TTC549 (cell line): ENCODE data around the gene PRTG.
"Not testable (repeated sequence)": the region's sequence is repeated elsewhere in the genome, so short reads cannot be mapped to it uniquely, and the experiment has no call there.

Experiments
- FAIRE-seq: peaks from 2 replicates; lab custom pipeline; 2012; peaks lifted over from hg19 to GRCh38; lab: Jason Lieb, UNC

The PRTG gene

DNA sequence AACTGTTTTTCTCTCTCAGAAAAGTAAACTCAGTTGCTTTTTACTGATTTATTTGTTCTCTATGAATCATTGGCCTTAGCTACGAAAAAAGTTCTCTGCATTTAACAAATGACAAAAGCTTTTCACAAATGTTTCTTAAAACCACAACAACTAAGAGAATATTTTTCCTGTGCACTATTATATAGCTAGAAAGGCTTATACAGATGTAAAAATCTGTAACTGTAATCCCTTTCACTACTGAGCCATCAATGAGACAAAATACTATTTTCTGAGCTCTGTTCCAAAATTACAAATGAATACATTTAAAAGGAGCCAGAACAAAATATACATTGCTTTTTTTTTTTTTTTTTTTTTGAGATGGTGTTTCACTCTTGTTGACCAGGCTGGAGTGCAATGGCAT lies 109.2 kb downstream of the PRTG start:
- no peak for FAIRE-seq

DNA sequence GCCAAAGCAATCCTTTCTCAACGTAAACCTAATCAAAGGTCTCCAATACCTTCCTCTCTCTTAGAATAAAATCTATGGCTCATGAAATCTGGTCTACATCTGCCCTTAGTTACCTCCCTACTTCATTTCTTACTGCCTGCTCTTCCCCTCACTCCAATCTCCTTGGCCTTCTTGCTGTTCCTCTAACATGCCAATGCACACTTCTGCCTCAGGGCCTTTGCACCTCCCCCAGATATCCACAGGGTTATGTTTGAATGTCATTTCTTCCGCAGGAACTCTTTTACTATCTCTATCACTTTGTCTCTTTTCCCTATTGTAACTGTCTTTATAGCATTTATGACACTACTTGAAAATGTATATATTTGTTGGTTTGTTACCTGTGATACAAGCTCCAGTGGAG lies 110.5 kb downstream of the PRTG start:
- FAIRE-seq = no peak

DNA sequence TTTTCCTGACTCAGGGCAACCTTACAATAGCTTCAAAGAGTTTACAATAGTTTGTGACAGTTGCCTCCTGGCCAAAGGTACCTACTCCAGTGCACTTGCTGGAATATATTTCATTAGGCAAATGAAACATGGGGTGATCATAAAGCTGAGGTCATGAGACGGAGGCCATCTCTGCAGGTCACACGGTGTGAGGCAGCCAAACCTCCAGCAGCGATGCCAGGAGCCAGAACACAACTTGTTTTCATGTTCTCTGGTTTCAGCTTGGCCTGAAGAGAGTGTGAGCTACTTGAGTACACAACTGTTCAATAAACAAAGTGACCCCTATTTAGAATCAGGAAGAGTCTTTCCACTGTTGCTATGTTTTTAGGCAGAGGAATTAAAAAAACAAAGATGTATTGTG lies 112.1 kb downstream of the PRTG start:
- FAIRE-seq = no peak

DNA sequence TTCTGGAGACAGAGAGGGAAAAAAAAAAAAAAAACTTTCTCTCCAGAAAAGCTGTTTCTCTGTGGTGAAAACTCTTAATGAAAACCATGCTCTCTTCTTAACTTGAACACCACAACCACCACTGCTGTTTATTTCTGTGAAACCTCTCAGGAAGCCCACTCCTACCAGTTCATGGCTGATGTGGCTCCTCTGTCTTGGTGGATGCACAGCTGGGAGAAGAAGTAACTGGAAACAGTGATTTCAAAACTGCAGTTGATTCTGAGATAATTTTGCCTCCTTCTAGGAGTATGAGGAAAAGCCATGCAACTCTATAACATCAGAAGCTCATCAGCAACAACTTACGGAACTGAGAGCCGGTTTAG lies 114.6 kb downstream of the PRTG start:
- no peak for FAIRE-seq

DNA sequence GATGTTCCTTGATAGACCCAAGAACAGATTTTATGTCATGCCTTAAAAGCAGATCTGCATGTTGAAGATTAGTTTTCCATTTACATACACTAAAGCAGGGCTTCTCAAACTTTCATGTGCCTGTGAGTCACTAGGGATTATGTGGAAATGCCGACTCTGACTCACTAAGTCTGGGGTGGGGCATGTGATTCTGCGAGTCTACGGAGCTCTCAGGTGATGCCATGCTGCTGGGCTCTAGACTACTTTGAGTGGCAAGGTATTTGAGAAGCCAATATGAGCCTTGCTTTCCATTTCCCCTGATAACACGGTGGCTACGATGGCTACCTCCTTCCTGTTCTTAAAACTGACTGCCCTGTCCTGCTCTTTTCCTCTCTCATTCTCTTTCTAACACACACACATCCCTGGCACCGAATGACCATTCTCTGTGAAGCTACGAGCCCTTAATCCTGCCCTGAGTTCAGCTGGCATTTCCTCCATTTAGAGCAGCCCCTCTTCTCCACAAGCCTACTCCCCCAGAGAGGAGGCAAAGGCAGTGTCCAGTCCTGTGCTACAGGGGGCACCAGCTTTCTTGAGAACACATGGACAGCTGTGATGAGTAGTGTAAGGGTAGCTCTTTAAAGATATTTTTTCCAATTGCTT lies 115.1 kb downstream of the PRTG start:
- FAIRE-seq = no peak

DNA sequence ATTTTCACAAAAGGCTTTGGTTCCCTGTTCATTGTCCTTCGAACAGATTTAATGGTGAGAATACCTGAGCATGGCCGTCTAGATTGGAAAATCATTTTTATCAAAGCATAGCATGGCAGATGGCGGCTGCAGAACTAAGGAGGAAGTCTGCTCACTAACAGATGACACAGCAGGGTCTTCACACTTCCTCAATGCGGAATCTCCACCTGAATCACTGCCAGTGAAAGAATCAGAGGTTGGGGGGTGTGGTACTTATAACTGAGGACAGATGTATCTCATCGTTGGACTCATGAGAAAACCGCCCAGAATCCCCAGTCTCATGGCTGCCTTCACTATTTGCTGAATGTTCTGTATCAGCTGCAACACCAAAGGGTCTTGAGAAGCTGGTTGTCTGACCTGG lies 123.2 kb downstream of the PRTG start:
- FAIRE-seq = no peak

DNA sequence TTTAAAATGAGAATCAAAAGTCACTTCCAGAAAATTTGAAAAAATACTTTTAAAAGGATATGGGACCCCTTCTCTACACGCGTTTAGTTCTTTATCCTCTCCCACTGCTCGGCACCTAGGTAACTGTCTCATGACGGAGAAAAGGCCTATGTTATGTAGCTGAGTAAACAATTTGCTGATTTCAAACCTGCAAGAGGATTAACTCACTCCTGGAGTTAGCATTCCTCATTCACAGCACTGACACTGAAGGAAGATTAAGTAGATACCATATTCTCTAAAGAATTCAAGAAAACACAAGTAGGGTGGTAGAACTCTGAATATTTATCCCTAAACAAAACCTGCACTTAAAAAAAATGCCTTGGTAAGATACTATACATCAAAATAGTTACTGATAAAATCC lies 124.6 kb downstream of the PRTG start:
- FAIRE-seq = no peak

DNA sequence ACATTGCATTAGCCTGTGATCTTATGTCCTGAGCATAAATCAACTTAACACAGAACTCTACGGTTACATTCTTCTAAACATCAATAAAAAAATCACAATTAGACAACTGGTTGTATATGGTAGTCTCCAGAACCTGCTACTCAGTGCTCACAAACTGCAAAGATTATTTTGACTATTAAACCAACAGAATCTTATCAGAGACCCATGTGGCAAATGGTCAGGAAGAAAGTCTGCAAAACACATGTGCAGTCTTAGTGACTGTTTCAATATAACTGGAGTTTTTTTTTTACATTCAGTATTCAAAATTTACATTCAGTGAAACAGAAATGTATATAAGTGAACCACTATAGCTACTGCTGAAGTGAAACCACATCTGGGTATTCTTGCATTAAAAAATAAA lies 127.5 kb downstream of the PRTG start:
- no peak for FAIRE-seq

DNA sequence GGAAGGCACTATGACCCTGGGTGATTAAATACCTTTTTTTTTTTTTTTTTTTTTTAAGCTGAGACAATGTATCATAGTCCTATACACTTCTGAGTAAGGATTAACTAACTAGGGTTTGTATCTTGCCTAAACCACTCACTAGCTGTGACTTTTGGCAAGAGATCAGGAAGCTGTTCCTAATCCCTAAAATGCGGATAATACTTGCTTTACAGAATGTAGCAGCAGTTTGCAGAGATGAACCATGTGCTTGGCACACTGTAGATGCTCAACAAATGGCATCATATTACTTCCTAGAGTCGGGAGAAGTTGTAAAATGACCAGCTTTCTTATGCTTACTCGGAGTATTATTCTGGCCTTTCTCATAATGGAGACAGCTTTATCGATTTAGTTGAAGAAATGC lies 129.2 kb downstream of the PRTG start:
- FAIRE-seq = no peak

DNA sequence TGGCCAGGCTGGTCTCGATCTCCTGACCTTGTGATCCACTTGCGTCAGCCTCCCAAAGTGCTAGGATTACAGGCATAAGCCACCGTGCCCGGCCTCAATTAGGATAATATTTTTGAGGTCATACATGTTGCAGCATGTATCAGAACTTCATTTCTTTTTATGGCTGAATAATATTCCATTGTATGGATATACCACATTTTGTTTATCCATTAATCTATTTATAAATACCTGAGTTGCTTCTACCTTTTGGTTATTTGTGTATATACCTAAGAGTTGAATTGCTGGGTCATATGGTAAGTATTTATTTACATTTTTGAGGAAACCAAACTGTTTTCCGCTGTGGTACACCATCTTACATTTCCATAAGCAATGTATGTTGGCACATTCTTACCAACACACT lies 136.7 kb downstream of the PRTG start:
- FAIRE-seq = no peak

DNA sequence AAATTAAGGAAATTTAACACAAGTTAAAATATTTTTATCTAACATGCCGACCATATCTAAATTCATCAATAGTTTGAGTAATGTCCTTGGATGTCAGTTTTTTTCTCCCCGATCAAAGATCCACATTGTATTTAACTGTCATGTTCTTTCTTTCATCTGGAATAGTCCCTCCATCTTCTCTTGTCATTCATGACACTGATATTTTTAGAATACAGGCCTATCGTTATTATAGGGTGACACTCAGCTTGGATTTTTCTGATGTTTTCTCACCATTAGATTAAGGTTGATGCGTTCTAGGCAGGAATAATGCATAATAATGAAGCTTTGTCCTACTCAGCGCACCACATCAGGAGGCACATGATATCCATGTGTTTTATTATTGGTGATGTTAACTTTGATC lies 141.6 kb downstream of the PRTG start:
- no peak for FAIRE-seq

DNA sequence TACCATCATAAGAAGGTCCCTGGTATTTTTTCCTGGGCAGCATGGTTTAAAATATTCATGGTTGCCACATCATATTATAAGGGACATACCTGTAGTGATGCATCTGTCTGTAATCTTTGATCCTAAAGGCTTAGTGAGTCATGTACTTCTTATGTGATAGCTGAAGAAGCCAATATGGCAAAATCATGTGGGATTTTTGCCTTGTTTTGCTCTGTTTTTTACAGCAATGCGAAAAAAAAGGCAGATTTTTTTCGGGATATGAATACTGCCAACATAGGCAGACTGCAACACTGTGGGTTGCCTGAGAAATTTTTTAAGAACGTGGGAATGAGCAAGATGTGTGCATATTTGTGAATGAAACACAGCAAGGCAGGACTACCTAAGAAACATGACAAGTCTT lies 143.5 kb downstream of the PRTG start:
- no peak for FAIRE-seq

DNA sequence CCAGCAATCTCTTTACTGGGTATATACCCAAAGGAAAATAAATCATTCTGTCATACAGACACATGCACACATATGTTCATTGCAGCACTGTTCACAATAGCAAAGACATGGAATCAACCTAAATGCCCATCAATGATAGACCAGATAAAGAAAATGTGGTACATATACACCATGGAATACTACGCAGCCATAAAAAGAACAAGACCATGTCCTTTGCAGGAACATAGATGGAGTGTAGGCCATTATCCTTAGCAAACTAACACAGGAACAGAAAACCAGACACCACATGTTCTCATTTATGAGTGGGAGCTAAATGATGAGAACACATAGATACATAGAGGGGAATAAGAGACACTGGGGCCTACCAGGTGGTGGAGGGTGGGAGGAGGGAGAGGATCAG lies 149.9 kb downstream of the PRTG start:
- not testable (repeated sequence) for FAIRE-seq

DNA sequence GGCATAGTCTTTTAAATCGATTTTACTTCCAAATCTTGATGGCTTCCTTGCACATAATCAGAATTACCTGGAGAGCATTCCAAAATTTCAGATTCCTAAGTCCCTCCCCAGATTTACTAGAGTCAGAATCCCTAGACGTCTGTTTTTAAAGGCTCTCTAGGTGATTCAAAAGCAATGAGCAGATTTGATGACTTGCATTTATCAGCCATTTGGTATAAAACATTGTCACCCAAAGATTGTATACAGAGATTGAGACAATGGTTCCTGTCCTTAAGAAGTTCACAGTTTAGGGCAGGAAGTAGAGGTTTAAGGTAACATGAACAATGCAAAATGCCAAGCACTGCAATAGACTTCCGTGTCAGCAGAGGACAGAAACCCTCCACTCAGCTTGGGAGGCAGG lies 152.2 kb downstream of the PRTG start:
- no peak for FAIRE-seq

DNA sequence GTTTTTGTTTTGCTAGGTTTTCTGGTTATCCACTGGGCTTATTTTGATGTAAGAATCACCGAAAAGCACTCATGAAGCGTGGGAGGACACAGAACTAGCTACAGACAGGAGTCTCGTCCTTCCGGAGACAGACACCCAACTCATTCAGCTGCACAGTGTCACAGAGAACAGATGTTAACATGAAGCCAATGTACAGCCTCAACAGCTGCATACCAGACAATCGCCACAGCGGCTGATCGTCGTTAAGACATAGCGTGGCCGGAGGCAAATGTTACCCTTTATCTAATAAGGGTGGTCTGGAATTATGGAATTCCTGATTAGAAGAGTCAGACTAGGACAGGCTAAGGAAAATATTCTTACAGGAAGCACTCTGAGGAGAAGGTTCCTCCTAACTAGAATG lies 153.7 kb downstream of the PRTG start:
- FAIRE-seq = no peak

DNA sequence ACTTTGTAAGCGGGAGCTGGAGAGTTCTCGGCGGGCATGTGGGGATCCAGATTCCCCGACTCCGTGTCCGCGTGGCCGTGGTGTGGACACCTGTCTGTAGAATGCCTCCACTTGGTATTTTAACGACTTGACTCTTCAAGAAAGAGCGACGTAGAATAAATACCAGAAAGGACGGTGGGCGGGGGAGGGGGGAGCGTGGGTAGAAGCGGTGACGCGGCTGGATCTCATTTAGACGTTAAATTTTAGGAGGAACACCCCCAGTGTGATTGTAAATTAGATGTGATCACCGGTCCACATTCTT lies 154.2 kb downstream of the PRTG start:
- no peak for FAIRE-seq

DNA sequence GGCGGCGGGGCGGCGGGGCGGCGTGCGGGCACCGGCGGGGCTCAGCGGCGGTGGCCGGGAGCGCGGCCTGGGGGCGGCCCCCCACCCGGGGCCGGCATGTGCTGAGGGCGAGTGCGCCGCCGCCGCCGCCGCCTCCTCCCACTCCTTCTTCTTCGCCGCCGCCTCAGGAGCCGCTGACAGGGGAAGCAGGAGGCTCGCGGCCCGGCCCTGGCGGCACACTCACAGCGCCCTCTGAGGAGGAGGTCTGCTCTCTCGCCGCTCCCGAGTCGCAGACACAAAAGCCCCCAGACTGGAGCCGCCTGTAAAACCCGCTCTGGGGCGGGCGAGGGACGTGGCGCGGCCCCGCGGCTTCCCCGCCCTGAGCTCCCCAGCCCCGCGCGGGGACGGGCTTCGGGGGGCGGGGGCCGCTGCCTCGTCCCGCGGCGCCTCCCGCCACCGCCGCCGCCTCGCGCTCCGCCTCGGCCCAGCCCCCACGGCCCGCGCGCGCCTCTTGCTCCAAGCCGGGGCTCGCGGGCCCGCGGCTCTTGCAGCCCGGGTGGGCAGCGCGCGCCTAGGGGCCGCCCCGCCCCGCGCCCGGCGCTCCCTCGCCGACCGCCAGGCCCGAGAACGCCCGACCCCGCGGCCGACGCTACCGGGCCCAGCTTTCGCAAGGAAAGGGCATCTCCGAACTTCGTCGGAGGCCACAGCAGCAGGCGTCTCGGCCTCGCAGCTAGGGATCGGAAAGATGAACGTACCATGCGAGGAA lies 154.7 kb downstream of the PRTG start, which contains the start of gene PYGO1:
Gene PYGO1 (minus strand): TSS at position 276 of the 745 bp plus-strand sequence. CDS start 462 bp downstream, outside the sequence.
- no peak for FAIRE-seq

DNA sequence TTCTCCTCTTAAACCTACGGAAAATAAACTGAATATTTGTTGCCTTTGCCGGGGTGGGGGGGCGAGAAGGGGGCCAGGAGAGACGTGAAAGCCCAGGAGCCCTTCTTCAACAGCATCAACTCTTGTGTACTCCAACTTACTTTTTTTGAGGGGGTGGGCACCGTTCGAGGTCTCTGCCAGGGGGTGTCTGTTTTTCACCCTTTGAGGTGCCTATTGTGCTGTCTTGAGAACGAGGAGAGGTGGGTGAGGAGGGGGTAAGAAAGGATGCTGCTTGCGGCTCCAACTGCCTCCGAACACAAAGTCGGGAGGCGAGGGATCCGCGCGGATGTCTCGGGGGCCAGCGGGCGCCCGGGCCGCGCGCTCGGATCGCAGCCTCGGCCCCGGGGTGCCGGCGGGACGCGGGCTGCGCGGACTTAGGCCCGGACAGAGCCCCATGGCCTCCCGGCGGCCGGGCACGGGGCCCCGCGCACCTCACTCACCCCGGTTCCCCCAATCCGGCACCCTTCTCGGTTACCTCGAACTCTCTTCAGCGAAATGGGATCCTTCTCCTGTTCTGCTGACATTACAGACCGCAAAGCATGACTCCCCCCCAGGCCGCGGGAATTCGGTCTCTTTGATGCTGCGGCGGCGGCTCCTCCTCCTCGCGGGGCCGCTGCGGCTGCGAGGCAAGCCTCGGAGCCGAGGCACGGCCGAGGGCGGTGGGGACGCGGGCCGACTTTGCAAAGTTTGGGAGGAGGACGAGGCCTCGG lies 155.5 kb downstream of the PRTG start:
- FAIRE-seq = no peak

DNA sequence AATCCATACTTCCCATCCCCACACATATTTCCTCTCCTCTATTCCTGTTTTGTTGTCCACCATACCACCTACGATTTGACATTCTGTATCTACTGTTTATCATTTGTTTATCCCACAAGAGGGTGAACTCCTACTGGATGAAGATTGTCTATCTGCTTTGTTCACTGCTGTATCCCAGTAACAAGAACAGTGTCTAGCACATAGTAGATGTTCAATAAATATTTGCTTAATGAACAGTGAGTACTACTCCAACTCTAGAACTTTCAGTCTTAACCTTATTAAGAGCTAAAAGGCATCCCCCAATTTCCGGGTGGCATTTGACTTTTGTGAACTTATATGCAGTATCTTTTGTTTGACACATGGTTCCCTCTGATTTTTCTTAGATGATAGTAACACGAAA lies 156.1 kb downstream of the PRTG start:
- FAIRE-seq = no peak

DNA sequence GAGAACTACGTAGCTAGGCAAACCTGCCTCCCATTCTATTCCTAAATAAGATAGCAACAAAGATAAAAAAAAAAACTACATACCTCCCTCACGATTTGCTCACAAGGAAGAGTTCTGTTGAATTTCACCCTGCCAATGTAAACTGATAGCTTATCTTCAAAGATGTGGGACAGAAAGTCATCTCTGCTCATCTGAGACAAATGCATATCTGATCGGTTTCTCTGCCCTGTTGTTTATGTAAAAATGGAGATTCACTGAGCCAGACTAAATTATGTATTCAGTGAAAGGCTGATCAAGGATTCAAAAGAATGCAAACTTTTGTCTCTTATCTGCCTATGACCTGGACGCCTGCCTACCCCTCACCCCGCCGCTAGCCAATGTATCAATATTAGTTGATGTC lies 166.0 kb downstream of the PRTG start:
- FAIRE-seq = no peak

DNA sequence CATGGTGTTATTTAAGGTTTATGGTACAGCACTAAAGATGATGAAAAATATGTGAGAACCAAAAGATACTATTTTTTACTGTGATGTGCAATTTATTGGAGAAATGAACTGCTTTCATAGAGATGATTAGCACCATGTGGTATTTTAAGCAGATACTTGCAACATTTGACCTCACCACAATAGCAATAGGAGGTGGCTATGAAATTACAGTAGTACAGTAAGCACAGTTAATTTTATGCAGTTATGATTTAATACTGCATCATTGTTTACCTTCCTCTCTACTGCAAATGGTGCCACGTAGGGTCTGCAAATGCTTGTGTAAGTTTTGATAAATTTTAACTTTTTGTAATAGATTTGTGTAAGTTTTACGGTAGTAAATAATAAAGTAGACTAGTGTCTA lies 168.9 kb downstream of the PRTG start:
- no peak for FAIRE-seq

DNA sequence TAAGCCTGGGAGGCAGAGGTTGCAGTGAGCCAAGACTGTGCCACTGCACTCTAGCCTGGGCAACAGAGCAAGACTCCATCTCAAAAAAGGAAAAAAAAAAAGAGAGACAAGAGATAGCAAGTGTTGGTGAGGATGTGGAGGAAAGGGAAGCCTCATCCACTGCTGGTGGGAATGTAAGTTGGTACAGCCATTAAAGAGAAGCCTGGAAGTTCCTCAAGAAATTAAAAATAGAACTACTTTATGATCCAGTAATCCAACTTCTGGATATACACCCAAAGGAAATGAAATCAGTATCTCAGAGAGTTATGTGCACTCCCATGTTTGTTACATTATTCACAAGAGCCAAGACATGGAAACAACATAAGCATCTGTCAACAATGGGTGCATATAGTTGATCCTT lies 169.7 kb downstream of the PRTG start:
- FAIRE-seq = no peak

DNA sequence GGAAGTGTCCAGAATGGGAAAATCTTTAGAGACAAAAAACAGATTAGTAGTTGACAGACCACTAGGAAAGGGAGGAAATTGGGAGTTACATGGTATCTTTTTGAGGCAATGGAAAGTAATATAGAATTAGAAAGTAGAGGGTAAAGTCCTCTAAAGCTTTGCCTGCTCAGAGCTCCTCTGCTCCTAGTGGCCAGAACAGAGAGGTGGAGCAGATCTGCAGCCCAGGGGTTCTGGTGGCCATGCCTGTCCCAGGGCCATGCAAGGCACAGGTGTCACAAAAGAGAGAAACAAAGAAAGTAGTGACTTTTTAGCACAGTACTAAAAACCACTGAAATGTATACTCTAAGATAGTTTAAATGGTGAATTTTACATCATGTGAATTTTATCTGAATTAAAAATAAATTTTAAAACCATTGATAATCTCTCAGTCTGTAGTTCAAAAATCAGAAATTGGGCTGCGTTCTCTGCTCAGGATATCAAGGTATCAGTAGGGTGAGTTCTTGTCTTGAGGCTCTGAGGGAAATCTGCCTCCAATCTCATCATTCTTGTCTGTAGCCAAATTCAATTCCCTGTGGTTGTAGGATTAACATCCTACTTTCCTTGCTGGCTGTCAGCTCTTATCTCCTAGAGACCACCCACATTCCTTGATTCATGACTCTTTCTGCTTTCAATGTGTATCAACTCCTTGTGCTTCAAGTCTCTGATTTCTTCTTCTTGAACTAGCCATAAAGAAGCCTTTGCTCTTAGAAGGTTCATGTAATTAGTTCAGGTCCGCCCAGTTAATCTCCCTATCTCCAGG lies 178.4 kb downstream of the PRTG start:
- no peak for FAIRE-seq
